ENCODE data around the gene POFUT2. TPM values are rescaled to one million over a fixed set of nuclear protein-coding genes. Genes with fewer than 3 reads are reported as not detected.
"Not testable (repeated sequence)": the region's sequence is repeated elsewhere in the genome, so short reads cannot be mapped to it uniquely, and the experiment has no call there.

POFUT2 gene
- total RNA-seq, 1 donor from 2014 or later = 16.9 TPM

DNA sequence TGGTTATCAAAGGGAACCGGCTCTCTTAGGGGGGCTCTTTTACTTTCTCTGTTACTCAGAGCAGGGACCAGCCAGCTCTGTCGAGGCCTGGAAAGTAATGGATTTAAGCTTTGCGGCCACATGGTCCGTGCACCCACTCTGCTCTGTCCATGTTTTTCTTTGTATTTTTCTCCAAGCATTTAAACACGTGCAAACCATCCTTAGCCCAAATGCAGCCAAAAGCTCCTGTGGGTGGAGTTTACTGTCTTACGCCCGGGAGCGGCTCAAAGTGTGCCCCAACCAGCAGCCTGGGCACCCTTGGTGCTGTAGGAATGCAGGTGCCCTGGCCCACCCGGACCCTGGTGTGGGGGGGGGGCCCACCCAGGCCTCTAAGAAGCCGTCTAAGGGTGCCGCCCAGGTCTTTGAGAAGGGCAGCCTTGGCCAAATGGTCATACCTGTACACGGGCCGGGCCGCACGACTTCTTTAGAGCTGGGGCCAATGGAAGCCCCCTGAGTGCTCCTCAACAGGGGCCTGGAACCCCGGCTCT, 29.2 kb upstream of the POFUT2 start:
- DNase-seq (ENCODE audit: missing footprints) = peak; percentile 58
- intact Hi-C loops (cut with DNase I) = no loop called here
- ATAC-seq = no peak

DNA sequence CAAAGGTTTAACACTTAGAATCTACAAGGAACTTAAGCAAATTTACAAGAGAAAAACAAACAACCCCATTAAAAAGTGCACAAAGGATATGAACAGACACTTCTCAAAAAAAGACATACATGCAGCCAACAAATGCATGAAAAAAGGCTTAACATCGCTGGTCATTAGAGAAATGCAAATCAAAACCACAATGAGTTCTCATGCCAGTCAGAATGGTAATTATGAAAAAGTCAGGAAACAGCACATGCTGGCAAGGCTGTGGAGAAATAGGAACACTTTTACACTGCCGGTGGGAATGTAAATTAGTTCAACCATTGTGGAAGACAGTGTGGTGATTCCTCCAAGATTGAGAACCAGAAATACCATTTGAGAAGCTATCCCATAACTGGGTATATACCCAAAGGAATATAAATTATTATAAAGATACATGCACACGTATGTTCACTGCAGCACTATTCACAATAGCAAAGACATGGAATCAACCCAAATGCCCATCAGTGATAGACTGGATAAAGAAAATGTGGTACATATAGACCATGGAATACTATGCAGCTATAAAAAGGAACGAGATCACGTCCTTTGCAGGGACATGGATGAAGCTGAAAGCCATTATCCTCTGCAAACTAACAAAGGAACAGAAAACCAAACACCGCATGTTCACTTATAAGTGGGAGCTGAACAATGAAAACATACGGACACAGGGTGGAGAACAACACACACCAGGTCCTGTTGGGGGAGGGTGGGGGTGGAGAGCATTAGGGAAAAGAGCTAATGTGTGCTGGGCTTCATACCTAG, 28.2 kb upstream of the POFUT2 start:
- DNase-seq (ENCODE audit: missing footprints); intact Hi-C loops (cut with DNase I); ATAC-seq: not testable (repeated sequence)

DNA sequence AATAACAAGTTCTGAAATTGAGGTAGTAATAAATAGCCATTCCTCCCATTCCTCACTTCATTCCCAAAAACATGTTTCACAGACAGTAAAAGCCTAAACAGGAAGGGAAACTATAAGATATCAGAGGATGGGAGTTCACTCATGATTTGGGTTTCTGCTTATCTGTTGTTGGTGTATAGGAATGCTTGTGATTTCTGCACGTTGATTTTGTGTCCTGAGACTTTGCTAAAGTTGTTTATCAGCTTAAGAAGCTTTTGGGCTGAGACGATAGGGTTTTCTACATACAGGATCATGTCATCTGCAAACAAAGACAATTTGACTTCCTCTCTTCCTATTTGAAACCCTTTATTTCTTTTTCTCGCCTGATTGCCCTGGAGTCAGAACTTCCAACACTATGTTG, 26.0 kb upstream of the POFUT2 start:
- DNase-seq (ENCODE audit: missing footprints) = no peak
- ATAC-seq = no peak
- intact Hi-C loops (cut with DNase I) = no loop called here

DNA sequence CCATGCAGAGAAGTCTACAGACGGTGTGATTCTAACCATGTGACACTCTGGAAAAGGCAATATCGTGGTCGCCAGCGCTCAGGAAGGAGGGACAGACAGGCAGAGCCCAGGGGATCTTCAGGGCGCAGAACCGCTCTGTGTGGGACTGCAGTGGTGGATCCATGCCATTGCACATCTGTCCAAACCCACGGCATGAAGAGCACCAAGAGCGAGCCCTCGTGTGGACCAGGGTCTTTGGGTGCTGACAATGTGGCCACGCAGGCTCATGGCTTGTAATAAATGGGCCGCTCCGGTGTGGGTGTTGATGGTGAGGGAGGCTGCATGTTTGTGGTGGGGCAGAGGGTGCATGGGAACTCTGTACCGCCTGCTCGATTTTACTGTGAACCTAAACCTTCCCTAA, 25.3 kb upstream of the POFUT2 start:
- intact Hi-C loops (cut with DNase I) = no loop called here
- peak; percentile 23 for DNase-seq (ENCODE audit: missing footprints)
- no peak for ATAC-seq

DNA sequence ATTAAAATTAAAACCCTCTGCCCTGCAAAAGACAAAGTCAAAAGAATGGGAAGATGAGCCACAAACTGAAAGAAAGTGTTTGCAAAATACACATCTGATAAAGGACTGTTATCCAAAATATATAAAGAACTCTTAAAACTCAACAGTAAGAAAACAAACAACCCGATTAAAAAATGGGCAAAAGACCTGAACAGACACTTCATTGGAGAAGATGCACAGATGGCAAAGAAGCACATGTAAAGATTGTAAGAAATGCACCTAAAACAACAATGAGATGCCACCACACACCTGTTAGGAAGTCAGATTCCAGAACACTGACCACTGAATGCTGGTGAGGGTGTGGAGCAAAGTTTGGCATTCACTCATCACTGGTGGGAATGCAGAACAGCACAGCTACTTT, 24.6 kb upstream of the POFUT2 start:
- ATAC-seq (no peak), DNase-seq (ENCODE audit: missing footprints) (no peak)
- intact Hi-C loops (cut with DNase I) = no loop called here

DNA sequence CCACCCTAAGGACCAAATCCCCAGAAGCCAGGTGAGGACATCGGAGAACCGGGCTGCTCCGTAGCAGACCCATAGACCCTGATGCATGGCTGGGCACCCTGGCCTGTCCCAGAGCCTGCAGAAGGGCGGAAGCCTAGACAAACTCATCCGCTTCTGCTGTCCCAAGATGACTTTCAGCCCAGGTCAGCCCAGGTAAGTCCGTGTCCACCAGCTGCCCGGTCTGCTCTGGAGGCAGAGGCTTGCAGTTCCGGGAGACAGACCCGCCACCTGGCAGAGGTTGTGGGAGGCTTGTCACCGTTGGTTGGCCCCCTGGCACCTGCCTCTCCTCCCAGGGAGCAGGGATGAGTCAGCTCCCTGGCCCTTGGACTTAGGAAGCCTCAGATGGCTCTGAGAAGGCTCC, 22.8 kb upstream of the POFUT2 start:
- DNase-seq (ENCODE audit: missing footprints) (peak; percentile 69), ATAC-seq (no peak)
- intact Hi-C loops (cut with DNase I) = no loop called here

DNA sequence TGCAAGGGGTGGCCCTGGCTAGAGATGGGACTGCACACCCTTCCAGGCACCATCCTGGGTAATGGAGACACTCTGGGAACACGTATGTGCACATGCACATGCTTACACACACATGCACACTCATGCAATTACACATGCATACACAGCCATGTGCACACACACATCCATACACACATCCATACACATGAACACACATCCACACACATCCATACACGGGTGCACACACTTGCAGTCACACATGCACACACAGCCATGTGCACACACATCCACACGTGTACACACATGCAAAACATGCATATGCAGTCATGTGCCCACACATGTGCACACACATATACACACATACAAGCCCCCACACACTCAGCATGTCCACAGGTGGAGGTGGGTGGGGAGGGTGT, 22.3 kb upstream of the POFUT2 start:
- DNase-seq (ENCODE audit: missing footprints) (no peak), ATAC-seq (no peak)
- intact Hi-C loops (cut with DNase I) = no loop called here

DNA sequence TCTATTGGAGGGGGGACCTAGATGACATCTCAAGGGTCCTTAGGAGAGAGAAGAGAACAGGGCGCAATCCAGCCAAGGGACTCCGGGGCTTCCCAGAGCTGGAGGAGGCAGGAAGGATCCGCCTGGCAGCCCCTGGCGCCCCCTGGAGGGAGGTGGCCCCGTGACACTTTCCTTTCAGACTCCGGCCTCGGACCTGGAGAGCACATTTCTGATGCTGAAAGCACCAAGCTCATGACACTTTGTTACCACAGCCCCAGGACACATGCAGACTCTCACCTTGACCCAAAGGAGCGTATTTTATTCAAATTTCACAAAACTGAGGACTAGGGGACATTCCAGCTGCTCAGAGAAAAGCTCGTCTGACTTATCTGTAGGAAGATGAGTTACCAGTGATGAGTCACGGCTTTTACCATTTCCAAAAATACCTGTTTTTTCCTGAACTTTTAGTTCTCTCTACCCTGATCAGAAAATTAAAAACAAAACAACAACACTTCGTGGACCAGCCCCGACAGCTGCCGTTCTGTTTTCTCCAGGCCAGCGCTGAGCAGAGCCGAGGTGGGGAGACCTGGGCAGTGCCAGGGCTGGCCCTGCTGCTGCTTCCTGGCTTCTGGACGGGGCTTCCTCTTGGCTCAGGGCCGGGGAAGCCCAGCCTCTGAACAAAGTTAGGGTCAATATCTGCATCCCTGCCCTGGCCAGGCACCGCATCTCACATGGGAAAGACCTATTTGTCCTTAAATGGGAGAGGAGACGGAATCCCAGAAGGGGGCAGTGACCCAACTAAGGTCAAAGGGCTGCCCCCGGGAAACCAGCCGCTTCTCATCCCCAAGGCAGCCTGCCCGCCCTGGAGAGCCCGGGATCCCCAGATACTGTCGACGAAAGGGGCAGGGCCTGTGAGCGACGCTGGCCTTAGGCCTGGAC, 21.6 kb upstream of the POFUT2 start:
- ATAC-seq = no peak
- intact Hi-C loops (cut with DNase I) = no loop called here

DNA sequence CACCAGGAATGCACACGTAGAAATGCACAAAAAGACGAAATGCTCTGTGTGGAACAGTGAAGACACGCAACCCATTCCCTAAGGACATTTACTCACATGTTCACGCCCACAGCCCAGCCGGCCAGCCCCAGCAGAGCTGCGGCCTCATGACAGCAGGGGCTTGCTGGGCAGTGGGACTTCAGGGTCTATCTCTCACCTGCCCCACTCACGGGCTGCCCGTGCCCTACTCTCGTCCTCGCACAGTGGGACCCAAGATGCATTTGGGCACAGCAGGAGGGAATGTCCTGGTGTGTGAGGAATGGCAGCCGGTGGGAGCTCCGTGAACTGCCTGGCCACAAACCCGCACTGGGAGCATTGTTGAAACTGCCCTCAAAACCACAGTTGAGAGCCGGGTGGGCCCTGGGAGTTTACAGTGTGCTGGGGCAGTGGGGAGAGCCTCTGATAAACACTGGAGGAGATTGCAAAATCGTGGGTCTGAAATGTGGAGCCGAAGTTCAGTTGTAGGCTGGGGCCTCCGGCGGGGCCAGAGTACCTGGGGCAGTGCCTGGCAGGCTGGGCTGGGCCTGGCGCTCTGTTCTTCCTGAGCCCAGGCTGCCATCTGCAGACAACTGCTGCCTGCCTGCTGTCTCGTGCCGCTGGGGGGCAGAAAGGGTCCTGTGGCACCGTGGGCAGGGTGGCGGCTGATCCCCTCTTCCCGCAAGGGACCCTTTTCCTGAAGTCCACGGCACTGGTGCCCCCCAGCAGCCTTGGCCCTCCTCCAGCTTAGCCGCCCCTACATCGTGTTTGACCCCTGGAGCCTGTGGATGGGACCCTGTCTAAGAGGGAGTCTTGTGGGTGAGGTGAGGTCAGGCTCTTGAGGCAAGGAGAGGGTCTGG, 20.7 kb upstream of the POFUT2 start:
- ATAC-seq (peak; percentile 8), DNase-seq (ENCODE audit: missing footprints) (peak; percentile 71)
- intact Hi-C loops (cut with DNase I) = no loop called here

More for the DNA sequence above, 21.6 kb upstream of the POFUT2 start:
- DNase-seq (ENCODE audit: missing footprints) = peak; percentile 74

DNA sequence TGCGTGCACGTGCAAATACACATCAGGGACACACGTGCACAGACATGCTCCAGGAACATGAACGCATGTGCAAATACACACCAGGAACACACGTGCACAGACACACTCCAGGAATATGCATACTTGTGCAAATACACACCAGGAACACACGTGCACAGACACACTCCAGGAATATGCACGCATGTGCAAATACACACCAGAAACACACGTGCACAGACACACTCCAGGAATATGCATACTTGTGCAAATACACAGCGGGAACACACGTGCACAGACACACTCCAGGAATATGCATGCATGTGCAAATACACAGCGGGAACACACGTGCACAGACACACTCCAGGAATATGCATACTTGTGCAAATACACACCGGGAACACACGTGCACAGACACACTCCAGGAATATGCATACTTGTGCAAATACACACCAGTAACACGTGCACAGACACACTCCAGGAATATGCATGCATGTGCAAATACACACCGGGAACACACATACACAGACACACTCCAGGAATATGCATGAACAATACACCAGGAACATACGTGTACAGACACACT, 20.0 kb upstream of the POFUT2 start:
- intact Hi-C loops (cut with DNase I); DNase-seq (ENCODE audit: missing footprints); ATAC-seq: not testable (repeated sequence)

DNA sequence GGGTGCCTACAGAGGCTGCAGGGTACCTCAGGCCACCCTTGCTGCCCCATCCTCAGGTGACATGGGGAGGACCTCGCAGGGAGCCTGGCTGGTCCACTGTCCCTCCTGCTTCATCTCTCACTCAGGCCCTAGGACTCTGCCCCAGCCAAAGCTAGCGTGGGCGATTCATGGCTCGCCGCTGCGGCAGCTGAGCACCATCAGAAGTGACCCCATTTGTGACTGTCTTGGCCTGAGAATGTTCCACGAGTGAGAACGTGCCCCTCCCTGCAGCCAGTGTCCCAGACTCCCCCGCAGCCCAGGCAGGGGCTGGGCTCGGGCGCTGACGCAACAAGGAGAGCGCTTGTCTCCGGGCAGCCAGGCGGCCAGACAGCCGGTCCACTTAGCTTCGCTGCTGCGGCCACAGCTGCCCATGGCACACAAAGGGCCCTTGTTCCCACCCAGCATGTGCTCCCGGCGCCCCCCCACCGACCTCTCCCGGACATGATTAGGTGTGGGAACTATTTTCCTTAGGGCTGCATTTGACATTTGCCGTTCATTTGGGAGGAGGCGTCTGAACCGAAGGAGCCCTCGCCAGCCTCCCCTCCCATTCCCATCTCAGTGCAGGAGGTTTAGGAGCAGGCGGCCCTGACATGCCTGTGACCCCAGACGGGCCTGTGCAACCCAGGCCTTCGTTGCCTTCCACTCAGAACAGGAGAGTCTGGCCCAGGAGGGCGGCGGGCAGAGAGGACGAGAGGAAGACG, 19.3 kb upstream of the POFUT2 start:
- peak; percentile 92 for DNase-seq (ENCODE audit: missing footprints)
- intact Hi-C loops (cut with DNase I) = no loop called here
- peak; percentile 88 for ATAC-seq

DNA sequence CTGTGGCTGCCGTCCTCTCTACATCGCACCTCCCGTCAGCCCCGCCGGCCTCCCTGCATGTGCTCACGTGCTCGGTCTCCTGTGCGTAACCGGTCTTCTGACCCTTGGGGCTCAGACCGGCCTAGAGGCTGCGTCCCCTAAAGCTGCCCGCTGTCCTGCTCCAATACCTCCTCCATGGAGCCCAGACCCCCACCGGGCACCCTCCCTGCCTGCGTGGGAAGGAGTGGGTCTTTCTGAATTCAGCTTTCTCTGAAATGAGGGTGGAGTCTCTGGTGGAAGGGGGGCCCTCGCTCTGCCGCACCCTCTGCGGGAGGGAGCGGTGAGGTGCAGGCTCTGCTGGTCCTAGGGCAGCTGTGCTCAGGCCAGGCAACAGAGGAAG, 18.7 kb upstream of the POFUT2 start:
- no peak for DNase-seq (ENCODE audit: missing footprints)
- intact Hi-C loops (cut with DNase I) = no loop called here

DNA sequence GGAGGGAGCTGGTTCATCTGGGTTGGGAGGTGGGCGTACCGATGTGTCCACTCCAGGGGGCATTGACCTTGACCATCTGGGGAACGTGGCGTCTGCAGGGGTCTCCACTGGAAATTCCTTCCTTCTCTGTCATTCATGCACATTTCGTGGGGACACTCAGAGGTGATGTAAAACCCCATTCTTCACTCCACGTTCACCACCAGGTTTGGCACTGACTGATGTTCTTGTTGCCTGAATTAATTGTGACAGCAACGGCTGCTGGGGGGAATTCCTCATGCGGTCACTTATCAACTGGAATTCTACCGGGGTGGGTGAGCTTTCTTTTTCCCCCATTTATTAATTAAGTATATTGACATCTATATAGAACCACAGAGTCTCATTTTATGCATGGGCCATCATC, 18.1 kb upstream of the POFUT2 start:
- ATAC-seq = no peak
- intact Hi-C loops (cut with DNase I) = no loop called here
- no peak for DNase-seq (ENCODE audit: missing footprints)

More for the DNA sequence above, 18.7 kb upstream of the POFUT2 start:
- no peak for ATAC-seq

DNA sequence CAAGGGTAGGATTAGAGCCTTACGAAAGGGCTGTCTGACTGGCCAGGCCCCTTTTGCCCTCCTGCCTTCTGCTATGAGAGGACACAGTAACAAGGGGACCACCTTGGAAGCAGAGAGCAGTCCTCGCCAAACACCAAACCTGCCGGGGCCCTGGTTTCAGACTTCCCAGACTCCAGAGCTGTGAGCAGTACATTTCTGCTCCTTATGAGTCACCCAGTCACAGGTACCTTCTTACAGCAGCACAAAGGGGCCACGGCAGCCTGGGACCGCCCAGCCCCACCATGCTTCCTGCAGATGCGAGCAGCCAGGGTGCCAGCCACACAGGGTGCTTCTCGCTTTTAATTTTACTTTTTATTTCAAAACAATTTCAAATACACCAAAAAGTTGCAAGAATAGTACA, 17.2 kb upstream of the POFUT2 start:
- no peak for DNase-seq (ENCODE audit: missing footprints)
- intact Hi-C loops (cut with DNase I) = loop anchor here (5.0 kb wide), 1 partner anchor 52 kb away; no protein-coding TSS in a partner anchor
- no peak for ATAC-seq

DNA sequence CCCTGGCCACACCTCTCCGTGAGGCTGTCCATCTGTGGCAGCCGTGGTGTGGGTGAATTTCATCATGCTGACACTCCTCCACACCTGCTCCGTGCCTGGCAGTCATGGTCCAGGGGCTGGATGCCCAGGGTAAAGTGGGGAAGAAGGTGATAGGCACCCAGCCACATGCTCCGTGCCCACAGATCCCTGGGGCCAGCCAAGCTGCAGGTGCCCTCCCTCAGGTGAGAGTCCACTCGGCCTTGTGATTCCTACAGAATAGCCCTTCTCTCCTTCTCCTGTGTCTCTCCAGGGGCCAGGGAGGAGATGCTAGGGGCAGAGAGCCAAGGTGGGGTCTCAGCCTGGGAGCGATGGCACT, 16.8 kb upstream of the POFUT2 start:
- ATAC-seq = no peak
- DNase-seq (ENCODE audit: missing footprints) = no peak
- intact Hi-C loops (cut with DNase I) = loop anchor here (5.0 kb wide), 1 partner anchor 53 kb away; no protein-coding TSS in a partner anchor

DNA sequence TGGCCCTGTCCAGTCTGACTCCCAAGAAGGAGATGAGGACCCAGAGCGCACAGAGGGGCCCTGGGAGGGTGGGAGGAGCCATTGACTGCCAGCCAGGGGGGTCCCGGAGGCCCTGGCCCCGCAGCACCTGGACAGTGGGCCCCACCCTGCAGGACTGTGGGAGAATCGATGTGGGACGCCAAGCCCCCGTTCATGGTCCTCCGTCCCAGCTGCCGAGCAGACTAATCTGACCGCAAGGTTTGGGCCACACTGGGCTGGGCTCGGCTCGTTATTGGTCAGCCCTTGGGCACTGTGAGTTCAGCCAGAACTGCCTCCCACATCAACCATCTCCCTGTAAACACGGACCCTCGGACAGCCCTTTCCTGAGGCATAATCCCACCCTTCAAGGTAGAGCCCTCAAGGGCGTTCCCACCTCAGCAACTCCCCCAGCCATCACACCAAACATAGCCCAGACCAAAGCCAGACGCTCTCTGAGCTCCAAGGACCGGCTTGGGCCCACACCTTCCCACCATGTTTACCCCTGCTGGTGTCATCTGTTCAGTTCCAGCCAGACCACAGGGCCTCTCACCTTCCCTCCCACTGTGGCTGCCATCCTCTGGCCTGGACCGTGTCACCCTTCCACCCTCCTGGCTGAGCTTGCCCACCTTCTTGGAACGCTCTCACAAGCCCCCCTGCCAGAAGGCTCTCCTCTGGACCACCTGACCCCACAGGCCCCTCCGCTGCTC, 16.2 kb upstream of the POFUT2 start:
- intact Hi-C loops (cut with DNase I) = loop anchor here (5.0 kb wide), 1 partner anchor 53 kb away; no protein-coding TSS in a partner anchor
- ATAC-seq (no peak), DNase-seq (ENCODE audit: missing footprints) (no peak)

DNA sequence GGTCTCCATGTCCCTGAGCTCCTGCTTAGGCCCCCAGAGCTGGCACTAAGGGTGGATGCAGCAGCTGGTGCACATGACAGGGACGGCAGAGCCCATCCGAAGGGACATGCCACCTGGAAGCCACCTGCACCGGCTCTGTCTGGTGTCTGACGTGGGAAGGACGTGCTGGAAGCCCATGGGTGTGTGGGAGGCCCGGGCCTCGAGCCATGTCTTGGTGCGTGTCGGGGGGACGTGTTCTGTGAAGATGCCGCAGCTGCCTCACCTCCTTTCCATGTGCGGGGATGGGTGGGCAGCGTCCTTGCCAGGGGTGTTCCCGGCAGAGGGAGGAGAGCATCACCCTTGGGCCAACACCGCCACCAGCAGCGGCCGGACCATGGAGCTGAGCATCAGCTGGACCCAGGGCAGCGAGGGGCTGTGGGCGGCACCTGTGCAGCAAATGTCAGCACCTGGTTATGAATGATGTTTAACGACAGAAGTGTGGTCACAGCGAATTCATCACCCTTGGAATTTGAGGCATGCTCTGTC, 15.5 kb upstream of the POFUT2 start:
- intact Hi-C loops (cut with DNase I) = loop anchor here (5.0 kb wide), 1 partner anchor 54 kb away; no protein-coding TSS in a partner anchor
- ATAC-seq (no peak), DNase-seq (ENCODE audit: missing footprints) (no peak)

All from Right ventricle myocardium inferior (tissue), 1 donor.